GM12878 (cell line): ENCODE measurements around the gene RSPH9. TPM values are rescaled to one million over a fixed set of nuclear protein-coding genes. Genes with fewer than 3 reads are reported as not detected.

Experiments used
- ATAC-seq: fragments of 200-7000 bp; cut with Tn5 transposase; 3 replicates; pipeline ENCODE4 v1.9.1; 2020; ENCODE audit warnings: mild to moderate bottlenecking, moderate library complexity
- BruUV-seq: library from RNA; stranded (reverse); fragments of 400-500 nt; replicated peaks from 2 replicates; lab custom pipeline; 2021; lab: Mats Ljungman, UMichigan
- CTCF ChIA-PET: fragments of 300-600 bp; sonication (Branson Sonifier 250); formaldehyde crosslinking; extraction: SDS; loops from one replicate; lab custom pipeline; 2021; ENCODE audit warnings: inconsistent platforms; lab: Yijun Ruan, JAX
- POLR2A ChIA-PET: fragments of 350-600 bp; formaldehyde crosslinking; extraction: SDS; loops from one replicate; lab custom pipeline; 2021; ENCODE audit warnings: inconsistent platforms; lab: Charles Lee
- RAD21 ChIA-PET: fragments of 300-600 bp; sonication (Branson Sonifier 250); formaldehyde crosslinking; loops from one replicate; lab custom pipeline; 2023; ENCODE audit warnings: antibody characterized with exemption; ENCODE audit not compliant: unreplicated experiment; lab: Charles Lee
- SMC1A ChIA-PET: fragments of 300-600 bp; sonication (Branson Sonifier 250); formaldehyde crosslinking; loops from one replicate; lab custom pipeline; 2023; ENCODE audit not compliant: unreplicated experiment, uncharacterized antibody; lab: Charles Lee
- DNase-seq: peaks from one replicate; pipeline ENCODE4 v3.0.0-alpha.2; 2011; ENCODE audit warnings: low read depth, low spot score
- FAIRE-seq: peaks from 3 replicates; lab custom pipeline; 2011; peaks lifted over from hg19 to GRCh38; lab: Jason Lieb, UNC
- H2AFZ ChIP-seq: 2 replicates; pipeline ENCODE4 v1.6.0; 2011; ENCODE audit warnings: low read depth, low read length, control low read depth; ENCODE audit not compliant: control insufficient read depth
- H3K27ac ChIP-seq: 2 replicates; pipeline ENCODE4 v1.5.1; 2011; ENCODE audit warnings: control low read depth; ENCODE audit not compliant: control insufficient read depth, insufficient read depth
- H3K27me3 ChIP-seq, 2 experiments: replicated peaks in 1 of 2; 2 replicates each; pipeline versions ENCODE4 v1.6.0 to v1.6.1; 2011; ENCODE audit warnings: low read length in 1 of 2; ENCODE audit not compliant: control insufficient read depth in 2 of 2, insufficient read depth in 2 of 2
- H3K36me3 ChIP-seq, 2 experiments: 2 replicates each; pipeline ENCODE4 v1.5.1; 2011; ENCODE audit warnings: low read length in 1 of 2; ENCODE audit not compliant: control insufficient read depth in 2 of 2, insufficient read depth in 2 of 2
- H3K4me1 ChIP-seq: 2 replicates; pipeline ENCODE4 v1.6.1; 2011; ENCODE audit warnings: mild to moderate bottlenecking, low read length, moderate library complexity, mixed read lengths; ENCODE audit not compliant: control insufficient read depth, insufficient read depth
- H3K4me2 ChIP-seq: 2 replicates; pipeline ENCODE4 v1.6.0; 2011; ENCODE audit warnings: control low read depth; ENCODE audit not compliant: control insufficient read depth, insufficient read depth
- H3K4me3 ChIP-seq: fragments of 200-600 bp; sonication (generic); 2 replicates; pipeline ENCODE4 v1.5.1; 2016
- H3K79me2 ChIP-seq: 2 replicates; pipeline ENCODE4 v1.6.0; 2011; ENCODE audit warnings: low read length; ENCODE audit not compliant: control insufficient read depth, insufficient read depth
- H3K9ac ChIP-seq: 2 replicates; pipeline ENCODE4 v1.8.0; 2011; ENCODE audit warnings: low read length, control low read depth, mixed read lengths; ENCODE audit not compliant: control insufficient read depth, insufficient read depth
- H3K9me3 ChIP-seq: replicated peaks from 3 replicates; pipeline ENCODE4 v1.5.1; 2011; ENCODE audit warnings: mild to moderate bottlenecking, low read length; ENCODE audit not compliant: control insufficient read depth, insufficient read depth
- H4K20me1 ChIP-seq: 2 replicates; pipeline ENCODE4 v1.6.0; 2011; ENCODE audit not compliant: control insufficient read depth, insufficient read depth
- CBFB ChIP-seq: IDR thresholded peaks from 2 replicates; pipeline ENCODE4 v1.6.1; 2016; ENCODE audit warnings: antibody characterized with exemption, low read depth
- IRF4 ChIP-seq: IDR thresholded peaks from 2 replicates; pipeline ENCODE4 v1.6.1; 2011; ENCODE audit warnings: low read depth, low read length
- LARP7 ChIP-seq: fragments of 450-650 bp; IDR thresholded peaks from 2 replicates; pipeline ENCODE4 v1.6.1; 2017; ENCODE audit warnings: mild to moderate bottlenecking
- MTA3 ChIP-seq: IDR thresholded peaks from 2 replicates; pipeline ENCODE4 v1.6.1; 2012; ENCODE audit warnings: low read length, inconsistent platforms, borderline replicate concordance
- MYB ChIP-seq: fragments of 150-350 bp; IDR thresholded peaks from 2 replicates; pipeline ENCODE4 v1.6.1; 2014; ENCODE audit warnings: mild to moderate bottlenecking, low read depth, low read length, borderline replicate concordance
- POLR2AphosphoS5 ChIP-seq: IDR thresholded peaks from 2 replicates; pipeline ENCODE4 v1.6.1; 2011; ENCODE audit warnings: mild to moderate bottlenecking, low read length, inconsistent platforms
- SRF ChIP-seq, 2 experiments: IDR thresholded peaks; 2 replicates each; pipeline ENCODE4 v1.6.1; 2011; ENCODE audit warnings: low read depth in 2 of 2, low read length in 2 of 2, mild to moderate bottlenecking in 1 of 2, moderate library complexity in 1 of 2
- SUPT20H ChIP-seq: IDR thresholded peaks from 2 replicates; pipeline ENCODE4 v1.6.1; 2011; ENCODE audit warnings: low read depth, mild to moderate bottlenecking, low read length, moderate library complexity, borderline replicate concordance; ENCODE audit not compliant: control insufficient read depth
- TAF1 ChIP-seq: IDR thresholded peaks from 2 replicates; pipeline ENCODE4 v1.6.1; 2011; ENCODE audit warnings: mild to moderate bottlenecking, low read depth, low read length, borderline replicate concordance
- WGBS: methylation state at CpG from one replicate; pipeline ENCODE4 v1.1.6; 2016; ENCODE audit warnings: low lambda C conversion rate; ENCODE audit not compliant: insufficient replicate concordance, insufficient coverage; ENCODE audit errors: missing lambda C conversion rate; 5-methylcytosine and 5-hydroxymethylcytosine counted together
- in situ Hi-C: fragments of 300-500 bp; cut with MboI; formaldehyde crosslinking; loops from 9 replicates; pipeline ENCODE4 v1.14.3; 2018; ENCODE audit warnings: mixed read lengths
- intact Hi-C: fragments of 100-400 bp; cut with micrococcal nuclease; formaldehyde crosslinking; loops from one replicate; pipeline ENCODE4 v1.14.2; 2022; ENCODE audit not compliant: unreplicated experiment
- polyA plus RNA-seq, 11 experiments: library from polyadenylated mRNA; depleted of rRNA in 4 of 11; unstranded in 6 of 11; stranded (reverse) in 5 of 11; fragments of >200 nt; fragmentation: Nextera tagmentation in 4 of 11; fragmentation: Illumina TruSeq in 1 of 11; extraction: Ambion mirVana in 4 of 11; extraction: Trizol in 1 of 11; gene quantifications; 1 replicate in 1 of 11; 2 replicates in 10 of 11; pipeline versions ENCODE4 v1.2.1 to v1.2.3, GENCODE V29; 2011 to 2016; ENCODE audit warnings: inconsistent platforms in 2 of 11, missing spikeins in 2 of 11, low read depth in 1 of 11
- total RNA-seq, 4 experiments: library from RNA; depleted of rRNA in 3 of 4; stranded (reverse); fragments of >200 nt in 3 of 4; fragmentation: Illumina TruSeq in 1 of 4; extraction: Trizol in 1 of 4; gene quantifications; 2 replicates each; pipeline versions ENCODE4 v1.2.1 to v1.2.3, GENCODE V29; 2013 to 2021
- TF ChIP-seq, protein P1 (sequence below): fragments of 450-650 bp; IDR thresholded peaks from 2 replicates; pipeline ENCODE4 v1.6.1; 2014; ENCODE audit warnings: mild to moderate bottlenecking
- TF ChIP-seq, protein P2 (sequence below): fragments of 450-650 bp; IDR thresholded peaks from 2 replicates; pipeline ENCODE4 v1.6.1; 2016; ENCODE audit warnings: mild to moderate bottlenecking
- TF ChIP-seq, protein P3 (sequence below): IDR thresholded peaks from 2 replicates; pipeline ENCODE4 v1.6.1; 2012; ENCODE audit warnings: low read depth, low read length, improper control_type of control experiment

Gene RSPH9
- total and polyA plus RNA-seq, 10 of the 15 experiments (the other 5 are each of a cell fraction or from before 2014, with no cell fraction given), result 0.26 to 0.63 (median 0.36) TPM; not detected in 6

DNA sequence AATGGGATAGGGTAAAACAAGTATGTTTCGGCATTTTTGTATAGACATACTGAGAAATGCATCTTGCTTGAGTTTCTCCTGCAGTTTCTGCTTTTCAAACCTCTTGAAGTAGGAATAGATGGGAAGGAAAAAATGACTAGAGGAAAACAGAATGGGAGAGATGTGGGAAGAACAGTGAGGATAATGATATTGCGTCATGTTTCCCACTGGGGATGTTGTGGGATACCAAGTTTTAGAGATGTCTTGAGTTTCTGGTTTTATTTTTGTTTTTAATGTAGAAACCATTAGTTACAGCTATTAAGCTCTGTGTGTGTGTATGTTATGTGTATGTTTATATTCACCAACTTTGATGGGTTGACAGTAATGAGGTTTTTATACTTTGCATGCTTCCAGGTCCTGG lies 44.2 kb upstream of the RSPH9 start:
- RAD21 ChIA-PET, result no interaction called here
- Histone ChIP-seq H3K27ac (no peak overlapping the region), H2AFZ (no peak overlapping the region), H3K9me3 (no peaks in the 10 kb centered on the region), H3K79me2 (no peaks in the 10 kb centered on the region), H3K4me3 (no peak overlapping the region; the same call in 1 of the 2 replicates), H3K4me2 (no peak overlapping the region), H3K9ac (no peak overlapping the region), H3K4me1 (no peaks in the 10 kb centered on the region), H3K27me3 (no peaks in the 10 kb centered on the region), H4K20me1 (no peaks in the 10 kb centered on the region), H3K36me3 (peaks cover 3 to 28% of the 10 kb centered on the region in 2 experiments)
- no peak for ATAC-seq
- DNase-seq, result no peak
- in situ Hi-C loops, result no loop called here
- CTCF ChIA-PET, result interaction anchor here (0.6 to 1.6 kb wide), 3 partner anchors 9 to 22 kb away, joined by 3 to 5 read pairs (median 3); no protein-coding TSS in a partner anchor
- intact Hi-C loops, result no loop called here
- SMC1A ChIA-PET, result interaction anchor here (0.9 kb wide), 1 partner anchor 8 kb away, joined by 3 read pairs; no protein-coding TSS in a partner anchor
- POLR2A ChIA-PET, result no interaction called here
- FAIRE-seq, result no peak
- BruUV-seq, result no TSS peak
- 98% methylated on average over 2 of the region's 2 CpGs for WGBS
- no peak for TF ChIP-seq MYB

DNA sequence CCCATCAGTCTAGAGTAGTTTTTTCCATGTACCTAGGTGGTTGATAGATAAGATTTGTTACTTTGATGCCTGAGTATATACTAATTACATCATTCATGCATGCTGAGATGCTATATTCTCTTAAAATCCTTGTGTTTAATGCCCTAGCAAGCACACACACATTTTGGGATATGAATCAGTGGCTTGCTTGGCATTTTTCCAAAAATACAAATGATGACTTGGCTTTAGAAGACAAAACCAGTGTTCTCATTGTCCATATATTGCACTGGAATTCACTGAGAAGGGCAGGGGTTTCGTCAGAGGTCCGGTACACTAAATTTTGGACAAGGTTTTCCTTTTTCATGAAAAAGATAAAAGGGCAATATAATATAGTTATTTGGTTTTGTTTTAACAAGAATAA lies 40.7 kb upstream of the RSPH9 start:
- Histone ChIP-seq H3K36me3 (peaks cover 3 to 32% of the 10 kb centered on the region in 2 experiments), H4K20me1 (no peaks in the 10 kb centered on the region), H3K9me3 (no peaks in the 10 kb centered on the region), H3K4me1 (no peaks in the 10 kb centered on the region), H3K79me2 (no peaks in the 10 kb centered on the region), H3K27me3 (no peaks in the 10 kb centered on the region), H3K4me2 (no peak overlapping the region), H3K9ac (no peak overlapping the region), H3K4me3 (no peak overlapping the region), H3K27ac (no peak overlapping the region), H2AFZ (no peak overlapping the region)
- no TSS peak for BruUV-seq
- FAIRE-seq (no peak), ATAC-seq (no peak), DNase-seq (no peak)
- ChIA-PET RAD21 (interaction anchor here (0.9 kb wide), 1 partner anchor 26 kb away, joined by 3 read pairs; no protein-coding TSS in a partner anchor), CTCF (interaction anchor here (1.5 kb wide), 1 partner anchor 9 kb away, joined by 3 read pairs; no protein-coding TSS in a partner anchor), POLR2A (no interaction called here), SMC1A (interaction anchor here (0.6 kb wide), 1 partner anchor 20 kb away, joined by 3 read pairs; no protein-coding TSS in a partner anchor)
- intact Hi-C loops (no loop called here), in situ Hi-C loops (no loop called here)
- 98% methylated on average over 2 of the region's 2 CpGs for WGBS
- TF ChIP-seq CBFB (no peak), TAF1 (no peak), IRF4 (no peak), SRF (IDR thresholded peaks at IDR 0.05; ENCODE audit: low read depth in 2 of 2, low read length in 2 of 2) (no peak), LARP7 (no peak), SUPT20H (no peak), MTA3 (no peak), POLR2AphosphoS5 (no peak)
- TF ChIP-seq, protein P1, sequence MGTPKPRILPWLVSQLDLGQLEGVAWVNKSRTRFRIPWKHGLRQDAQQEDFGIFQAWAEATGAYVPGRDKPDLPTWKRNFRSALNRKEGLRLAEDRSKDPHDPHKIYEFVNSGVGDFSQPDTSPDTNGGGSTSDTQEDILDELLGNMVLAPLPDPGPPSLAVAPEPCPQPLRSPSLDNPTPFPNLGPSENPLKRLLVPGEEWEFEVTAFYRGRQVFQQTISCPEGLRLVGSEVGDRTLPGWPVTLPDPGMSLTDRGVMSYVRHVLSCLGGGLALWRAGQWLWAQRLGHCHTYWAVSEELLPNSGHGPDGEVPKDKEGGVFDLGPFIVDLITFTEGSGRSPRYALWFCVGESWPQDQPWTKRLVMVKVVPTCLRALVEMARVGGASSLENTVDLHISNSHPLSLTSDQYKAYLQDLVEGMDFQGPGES, result no peak
- TF ChIP-seq, protein P2, sequence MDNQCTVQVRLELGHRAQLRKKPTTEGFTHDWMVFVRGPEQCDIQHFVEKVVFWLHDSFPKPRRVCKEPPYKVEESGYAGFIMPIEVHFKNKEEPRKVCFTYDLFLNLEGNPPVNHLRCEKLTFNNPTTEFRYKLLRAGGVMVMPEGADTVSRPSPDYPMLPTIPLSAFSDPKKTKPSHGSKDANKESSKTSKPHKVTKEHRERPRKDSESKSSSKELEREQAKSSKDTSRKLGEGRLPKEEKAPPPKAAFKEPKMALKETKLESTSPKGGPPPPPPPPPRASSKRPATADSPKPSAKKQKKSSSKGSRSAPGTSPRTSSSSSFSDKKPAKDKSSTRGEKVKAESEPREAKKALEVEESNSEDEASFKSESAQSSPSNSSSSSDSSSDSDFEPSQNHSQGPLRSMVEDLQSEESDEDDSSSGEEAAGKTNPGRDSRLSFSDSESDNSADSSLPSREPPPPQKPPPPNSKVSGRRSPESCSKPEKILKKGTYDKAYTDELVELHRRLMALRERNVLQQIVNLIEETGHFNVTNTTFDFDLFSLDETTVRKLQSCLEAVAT, result no peak
- TF ChIP-seq, protein P3, sequence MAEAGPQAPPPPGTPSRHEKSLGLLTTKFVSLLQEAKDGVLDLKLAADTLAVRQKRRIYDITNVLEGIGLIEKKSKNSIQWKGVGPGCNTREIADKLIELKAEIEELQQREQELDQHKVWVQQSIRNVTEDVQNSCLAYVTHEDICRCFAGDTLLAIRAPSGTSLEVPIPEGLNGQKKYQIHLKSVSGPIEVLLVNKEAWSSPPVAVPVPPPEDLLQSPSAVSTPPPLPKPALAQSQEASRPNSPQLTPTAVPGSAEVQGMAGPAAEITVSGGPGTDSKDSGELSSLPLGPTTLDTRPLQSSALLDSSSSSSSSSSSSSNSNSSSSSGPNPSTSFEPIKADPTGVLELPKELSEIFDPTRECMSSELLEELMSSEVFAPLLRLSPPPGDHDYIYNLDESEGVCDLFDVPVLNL, result no peak
